Neural crest cell (in vitro differentiated cells): ENCODE measurements around the gene C15orf39. TPM values are rescaled to one million over a fixed set of nuclear protein-coding genes. Genes with fewer than 3 reads are reported as not detected.
"Not testable (repeated sequence)": the region's sequence is repeated elsewhere in the genome, so short reads cannot be mapped to it uniquely, and the experiment has no call there.

ENCODE experiments used
- DNase-seq: peaks from one replicate; pipeline ENCODE4 v3.0.0; 2021; ENCODE audit warnings: low read depth, mixed read lengths, low spot score
- H3K27ac Mint-ChIP-seq: one replicate; pipeline ENCODE4 v1.8.0; 2021; ENCODE audit warnings: mild to moderate bottlenecking, mixed read lengths; ENCODE audit not compliant: unreplicated experiment
- H3K27me3 Mint-ChIP-seq: 2 replicates; pipeline ENCODE4 v1.8.0; 2021; ENCODE audit warnings: low read depth, mild to moderate bottlenecking, mixed read lengths
- H3K36me3 Mint-ChIP-seq: 2 replicates; pipeline ENCODE4 v1.8.0; 2021; ENCODE audit warnings: low read depth, mild to moderate bottlenecking, mixed read lengths
- H3K4me1 Mint-ChIP-seq: 2 replicates; pipeline ENCODE4 v1.8.0; 2021; ENCODE audit warnings: mixed read lengths
- H3K4me3 Mint-ChIP-seq: one replicate; pipeline ENCODE4 v1.8.0; 2021; ENCODE audit warnings: mild to moderate bottlenecking, mixed read lengths
- H3K9me3 Mint-ChIP-seq: 2 replicates; pipeline ENCODE4 v1.8.0; 2021; ENCODE audit warnings: mixed read lengths
- total RNA-seq: library from RNA; stranded (reverse); gene quantifications from 2 replicates; pipeline ENCODE4 v1.2.1, GENCODE V29; 2021

The C15orf39 gene
- total RNA-seq, 1 donor from 2014 or later = 29.5 TPM

- DNase-seq, H3K27ac Mint-ChIP-seq, H3K4me1 Mint-ChIP-seq, H3K27me3 Mint-ChIP-seq, H3K4me3 Mint-ChIP-seq, H3K36me3 Mint-ChIP-seq, H3K9me3 Mint-ChIP-seq: not testable (repeated sequence)
Observed at GRCh38 chr15:75258620-75259343, 57.1 kb downstream of the C15orf39 start.

GRCh38 chr15:75259873-75260272, 58.2 kb downstream of the C15orf39 start:
- not testable (repeated sequence) for H3K4me1 Mint-ChIP-seq, H3K9me3 Mint-ChIP-seq, DNase-seq, H3K36me3 Mint-ChIP-seq, H3K27me3 Mint-ChIP-seq, H3K4me3 Mint-ChIP-seq, H3K27ac Mint-ChIP-seq

Other genes starting within 250 kb of the C15orf39 start
- 6.2 and 6.3 TPM in 2 replicates for gene RPP25, start 245.1 kb upstream of the C15orf39 start, total RNA-seq
- 38.8 and 39.4 TPM in 2 replicates for gene SCAMP5, start 206.3 kb upstream of the C15orf39 start, total RNA-seq
- 16.5 and 18.1 TPM in 2 replicates for gene PPCDC, start 178.3 kb upstream of the C15orf39 start, total RNA-seq
- 0.12 TPM in 1 of 2 replicates, not detected in the other for gene GOLGA6C, start 56.5 kb downstream of the C15orf39 start, total RNA-seq
- not detected in 2 replicates for gene GOLGA6D, start 81.0 kb downstream of the C15orf39 start, total RNA-seq
- 156 and 161 TPM in 2 replicates for gene COMMD4, start 134.2 kb downstream of the C15orf39 start, total RNA-seq
- gene NEIL1, start 145.2 kb downstream of the C15orf39 start, total RNA-seq = 18.4 and 20.4 TPM in 2 replicates
- 209 and 222 TPM in 2 replicates for gene MAN2C1, start 166.7 kb downstream of the C15orf39 start, total RNA-seq
- gene SIN3A, start 249.8 kb downstream of the C15orf39 start, total RNA-seq = 92.2 and 97.4 TPM in 2 replicates